PC-9 (cell line): ENCODE data around the gene CWC15. TPM values are rescaled to one million over a fixed set of nuclear protein-coding genes. Genes with fewer than 3 reads are reported as not detected.

Source experiments
- BruUV-seq: library from RNA; stranded (reverse); fragments of 400-500 nt; replicated peaks from 2 replicates; lab custom pipeline; 2021; lab: Mats Ljungman, UMichigan
- CTCF ChIA-PET: fragments of 300-600 bp; sonication (Branson Sonifier 250); formaldehyde crosslinking; loops from one replicate; lab custom pipeline; 2022; ENCODE audit warnings: antibody characterized with exemption; lab: Charles Lee
- POLR2A ChIA-PET: fragments of 300-600 bp; sonication (Branson Sonifier 250); formaldehyde crosslinking; loops from one replicate; lab custom pipeline; 2022; ENCODE audit warnings: antibody characterized with exemption; ENCODE audit not compliant: unreplicated experiment; lab: Charles Lee
- DNase-seq, 2 experiments: peaks; one replicate each; pipeline versions ENCODE4 v3.0.0 to v3.0.0-alpha.2; 2015 to 2022; ENCODE audit warnings: mixed read lengths in 1 of 2
- H2AFZ ChIP-seq: fragments of 200-600 bp; sonication (generic); 2 replicates; pipeline ENCODE4 v1.8.1; 2017; ENCODE audit warnings: antibody characterized with exemption
- H3F3A ChIP-seq: fragments of 200-600 bp; sonication (generic); 2 replicates; pipeline ENCODE4 v1.8.1; 2017; ENCODE audit warnings: antibody characterized with exemption, mild to moderate bottlenecking, low read depth; ENCODE audit not compliant: insufficient read depth
- H3K27ac ChIP-seq: fragments of 200-600 bp; sonication (generic); 2 replicates; pipeline ENCODE4 v1.6.1; 2016; ENCODE audit warnings: mixed run types
- H3K27me3 ChIP-seq: fragments of 200-600 bp; sonication (generic); 2 replicates; pipeline ENCODE4 v1.6.1; 2016; ENCODE audit warnings: low read depth, mixed run types; ENCODE audit not compliant: insufficient read depth
- H3K36me3 ChIP-seq: fragments of 200-600 bp; sonication (generic); 2 replicates; pipeline ENCODE4 v1.6.1; 2016; ENCODE audit warnings: low read depth, mixed run types
- H3K4me1 ChIP-seq: fragments of 200-600 bp; sonication (generic); replicated peaks from 2 replicates; pipeline ENCODE4 v1.6.1; 2016; ENCODE audit warnings: mixed run types; ENCODE audit not compliant: insufficient read depth
- H3K4me2 ChIP-seq: fragments of 200-600 bp; sonication (generic); 2 replicates; pipeline ENCODE4 v1.6.1; 2017; ENCODE audit warnings: mixed run types
- H3K4me3 ChIP-seq: fragments of 200-600 bp; sonication (generic); 2 replicates; pipeline ENCODE4 v1.6.1; 2016; ENCODE audit warnings: mixed run types
- H3K79me2 ChIP-seq: fragments of 200-600 bp; sonication (generic); 2 replicates; pipeline ENCODE4 v1.6.1; 2017; ENCODE audit warnings: low read depth, mixed run types
- H3K9me2 ChIP-seq: fragments of 200-600 bp; sonication (generic); 2 replicates; pipeline ENCODE4 v1.8.1; 2017; ENCODE audit warnings: mild to moderate bottlenecking; ENCODE audit not compliant: insufficient read depth
- H3K9me3 ChIP-seq: fragments of 200-600 bp; sonication (generic); 2 replicates; pipeline ENCODE4 v1.8.1; 2016; ENCODE audit warnings: low read depth; ENCODE audit not compliant: insufficient read depth
- H4K20me1 ChIP-seq: fragments of 200-600 bp; sonication (generic); 2 replicates; pipeline ENCODE4 v1.8.1; 2017; ENCODE audit not compliant: insufficient read depth
- EZH2 ChIP-seq: fragments of 200-600 bp; sonication (generic); IDR thresholded peaks from 2 replicates; pipeline ENCODE4 v1.8.0; 2017; ENCODE audit warnings: antibody characterized with exemption, low read depth
- intact Hi-C: fragments of 100-400 bp; cut with micrococcal nuclease; formaldehyde crosslinking; loops from one replicate; pipeline ENCODE4 v1.10.0; 2022; ENCODE audit not compliant: unreplicated experiment
- total RNA-seq: library from RNA; stranded (reverse); gene quantifications from 2 replicates; pipeline ENCODE4 v1.2.3, GENCODE V29; 2021
- TF ChIP-seq, protein P1 (sequence below): fragments of 200-600 bp; sonication (generic); conservative IDR thresholded peaks from 2 replicates; pipeline ENCODE4 v1.6.1; 2017; ENCODE audit warnings: mixed run types, antibody characterized with exemption, mild to moderate bottlenecking, moderate library complexity

CWC15 gene
- total RNA-seq, 1 experiment from 2014 or later = 50.9 TPM

DNA sequence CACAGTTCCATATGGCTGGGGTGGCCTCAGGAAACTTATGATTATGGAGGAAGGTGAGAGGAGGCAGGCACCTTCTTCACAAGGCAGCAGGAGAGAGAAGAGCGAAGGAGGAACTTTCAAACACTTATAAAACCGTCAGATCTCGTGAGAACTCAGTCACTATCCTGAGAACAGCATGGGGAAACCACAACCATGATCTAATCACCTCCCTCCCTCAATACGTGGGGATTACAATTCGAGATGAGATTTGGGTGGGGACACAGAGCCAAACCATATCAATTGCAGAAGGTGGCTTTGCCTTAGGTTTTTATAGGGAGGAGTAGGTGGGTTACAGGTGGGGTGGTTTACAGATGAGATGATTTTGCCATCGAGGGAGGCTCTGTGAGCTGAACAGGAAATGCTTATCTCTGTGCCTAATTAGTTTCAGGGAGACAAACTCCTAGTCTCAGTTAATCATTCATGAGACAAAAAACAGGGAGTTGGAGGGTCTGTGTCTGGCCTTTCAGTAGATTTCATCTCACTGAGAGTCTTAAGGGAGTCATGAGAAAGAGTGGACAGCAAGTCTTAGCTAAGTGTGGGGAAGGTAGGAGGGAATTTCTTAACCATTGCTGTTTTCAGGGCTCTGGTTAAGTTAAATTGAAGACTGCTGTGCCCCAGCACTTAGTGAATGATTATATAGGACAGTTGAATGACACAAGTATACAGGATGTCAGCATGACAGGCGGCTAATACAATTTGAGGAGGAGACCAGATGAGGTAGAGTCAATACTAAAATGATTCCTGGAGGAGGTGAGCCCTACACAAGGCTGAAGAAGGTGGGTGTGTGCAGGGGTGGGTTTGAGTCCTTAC lies 47.7 kb downstream of the CWC15 start:
- Histone ChIP-seq H2AFZ (no peak overlapping the region), H3K27me3 (no peaks in the 10 kb centered on the region), H3K9me2 (no peaks in the 10 kb centered on the region), H3K79me2 (no peaks in the 10 kb centered on the region), H3K36me3 (no peaks in the 10 kb centered on the region), H3K27ac (no peak overlapping the region), H4K20me1 (no peaks in the 10 kb centered on the region), H3F3A (no peaks in the 10 kb centered on the region), H3K4me1 (peaks cover 9% of the 10 kb centered on the region), H3K4me2 (no peak overlapping the region), H3K9me3 (no peaks in the 10 kb centered on the region), H3K4me3 (no peak overlapping the region)
- TF ChIP-seq, protein P1, sequence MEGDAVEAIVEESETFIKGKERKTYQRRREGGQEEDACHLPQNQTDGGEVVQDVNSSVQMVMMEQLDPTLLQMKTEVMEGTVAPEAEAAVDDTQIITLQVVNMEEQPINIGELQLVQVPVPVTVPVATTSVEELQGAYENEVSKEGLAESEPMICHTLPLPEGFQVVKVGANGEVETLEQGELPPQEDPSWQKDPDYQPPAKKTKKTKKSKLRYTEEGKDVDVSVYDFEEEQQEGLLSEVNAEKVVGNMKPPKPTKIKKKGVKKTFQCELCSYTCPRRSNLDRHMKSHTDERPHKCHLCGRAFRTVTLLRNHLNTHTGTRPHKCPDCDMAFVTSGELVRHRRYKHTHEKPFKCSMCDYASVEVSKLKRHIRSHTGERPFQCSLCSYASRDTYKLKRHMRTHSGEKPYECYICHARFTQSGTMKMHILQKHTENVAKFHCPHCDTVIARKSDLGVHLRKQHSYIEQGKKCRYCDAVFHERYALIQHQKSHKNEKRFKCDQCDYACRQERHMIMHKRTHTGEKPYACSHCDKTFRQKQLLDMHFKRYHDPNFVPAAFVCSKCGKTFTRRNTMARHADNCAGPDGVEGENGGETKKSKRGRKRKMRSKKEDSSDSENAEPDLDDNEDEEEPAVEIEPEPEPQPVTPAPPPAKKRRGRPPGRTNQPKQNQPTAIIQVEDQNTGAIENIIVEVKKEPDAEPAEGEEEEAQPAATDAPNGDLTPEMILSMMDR = no peak
- TF ChIP-seq EZH2 = no peak
- ChIA-PET CTCF (no interaction called here), POLR2A (no interaction called here)
- BruUV-seq = no TSS peak
- intact Hi-C loops = no loop called here
- no peak for DNase-seq

DNA sequence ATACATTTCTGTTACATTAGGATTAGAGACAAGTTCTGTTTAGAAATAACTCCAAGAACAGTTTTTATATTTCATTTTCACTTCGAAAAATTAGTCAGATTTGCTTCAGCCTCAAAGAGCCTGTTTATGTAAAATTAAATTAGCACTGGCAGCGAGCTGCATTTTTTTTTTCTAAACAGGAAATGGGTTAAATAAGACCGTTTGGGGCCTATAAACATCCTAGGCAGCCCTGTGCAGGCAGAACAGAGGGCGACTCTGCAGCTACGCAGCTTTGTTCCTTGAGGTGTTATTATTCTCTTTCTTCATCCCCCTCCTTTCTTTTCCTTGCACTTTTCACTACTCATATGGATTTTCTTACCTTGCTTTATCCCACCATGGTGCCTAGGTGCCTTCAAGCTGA lies 48.7 kb downstream of the CWC15 start:
- CTCF ChIA-PET = no interaction called here
- H4K20me1 ChIP-seq = no peaks in the 10 kb centered on the region
- intact Hi-C loops = no loop called here
- no peaks in the 10 kb centered on the region for H3K27me3 ChIP-seq
- TF ChIP-seq EZH2 = no peak
- TF ChIP-seq, protein P1 = no peak
- no peaks in the 10 kb centered on the region for H3K9me2 ChIP-seq
- H3K79me2 ChIP-seq = no peaks in the 10 kb centered on the region
- H2AFZ ChIP-seq = no peak overlapping the region
- DNase-seq = no peak
- no peaks in the 10 kb centered on the region for H3K9me3 ChIP-seq
- no peak overlapping the region for H3K4me3 ChIP-seq
- no peak overlapping the region for H3K27ac ChIP-seq
- POLR2A ChIA-PET = interaction anchor here (0.6 kb wide), 1 partner anchor 866 kb away, joined by 3 read pairs; the partner anchor contains the start of gene CEP57
- no TSS peak for BruUV-seq
- peaks cover 9% of the 10 kb centered on the region for H3K4me1 ChIP-seq
- H3K36me3 ChIP-seq = no peaks in the 10 kb centered on the region
- no peaks in the 10 kb centered on the region for H3F3A ChIP-seq
- no peak overlapping the region for H3K4me2 ChIP-seq

DNA sequence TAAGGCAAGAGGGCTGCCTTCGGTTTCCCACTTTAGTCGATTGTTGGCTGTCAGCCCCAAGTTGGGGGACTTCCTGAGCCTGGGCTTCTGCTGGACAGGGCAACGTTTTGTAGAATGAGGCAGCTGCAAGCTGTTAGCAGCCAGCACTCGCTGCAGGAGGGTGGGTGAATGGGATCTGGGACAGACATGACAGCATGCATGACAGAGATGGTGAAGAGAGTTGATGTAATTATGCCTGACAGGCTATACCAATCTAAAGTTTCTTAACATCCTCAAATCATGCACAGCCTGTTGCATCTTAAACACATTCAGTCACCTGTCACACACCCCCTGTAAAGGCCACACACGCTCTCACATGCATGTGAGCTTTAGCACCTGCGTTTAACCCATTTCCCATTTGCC lies 49.2 kb downstream of the CWC15 start:
- Histone ChIP-seq H3K4me2 (no peak overlapping the region), H3K79me2 (no peaks in the 10 kb centered on the region), H3K27ac (no peak overlapping the region), H3K9me3 (no peaks in the 10 kb centered on the region), H3K27me3 (no peaks in the 10 kb centered on the region), H3K36me3 (no peaks in the 10 kb centered on the region), H2AFZ (no peak overlapping the region), H3F3A (no peaks in the 10 kb centered on the region), H3K4me3 (no peak overlapping the region), H3K9me2 (no peaks in the 10 kb centered on the region), H3K4me1 (peaks cover 9% of the 10 kb centered on the region), H4K20me1 (no peaks in the 10 kb centered on the region)
- POLR2A ChIA-PET = interaction anchor here (0.6 kb wide), 1 partner anchor 866 kb away, joined by 3 read pairs; the partner anchor contains the start of gene CEP57
- CTCF ChIA-PET = no interaction called here
- TF ChIP-seq, protein P1 = no peak
- TF ChIP-seq EZH2 = no peak
- no TSS peak for BruUV-seq
- intact Hi-C loops = no loop called here
- no peak for DNase-seq
